Measurements from ENCODE around the gene ATP5F1D.

Gene ATP5F1D

GRCh38 chr19:1291761-1292418, 50.3 kb downstream of the ATP5F1D start:
- DNase-seq (ENCODE audit: low read depth in 1 of 2, low spot score in 1 of 2): no peak

DNA sequence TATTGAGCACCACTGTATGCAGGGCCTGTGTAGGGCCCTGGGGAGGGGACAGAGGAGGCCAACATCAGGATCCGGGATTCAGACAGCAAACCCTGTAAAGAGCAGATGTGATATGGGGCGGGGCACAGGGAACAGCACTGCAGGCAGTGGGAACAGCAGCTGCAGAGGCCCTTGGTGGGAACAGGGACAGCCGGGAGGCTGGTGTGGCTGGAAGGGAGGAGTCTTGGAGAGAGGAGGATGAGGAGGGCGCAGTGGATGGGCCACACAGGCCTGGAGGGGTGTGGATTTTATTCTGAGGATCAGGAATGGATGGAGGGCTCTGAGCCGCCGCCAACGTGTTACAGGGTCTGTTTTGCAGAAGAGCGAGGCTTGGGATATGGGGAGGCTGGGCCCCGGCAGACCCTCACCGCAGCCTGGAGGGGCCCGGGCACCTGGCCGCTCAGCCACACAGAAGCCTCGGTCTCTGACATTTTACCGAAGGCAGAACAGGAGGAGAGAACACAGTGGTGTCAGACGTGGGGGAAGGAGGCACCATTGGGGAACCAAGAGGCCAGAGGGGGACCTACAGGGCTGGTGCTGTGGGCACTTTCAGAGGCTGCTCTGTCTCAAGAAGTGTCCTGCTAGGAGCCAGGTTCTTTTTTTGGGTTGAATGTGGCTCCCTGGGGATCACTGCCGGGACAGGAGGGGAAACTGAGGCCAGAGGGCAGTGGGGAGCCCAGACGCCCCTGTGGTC, 51.0 kb downstream of the ATP5F1D start:
- DNase-seq (ENCODE audit: low read depth in 1 of 2, low spot score in 1 of 2): no peak

DNA sequence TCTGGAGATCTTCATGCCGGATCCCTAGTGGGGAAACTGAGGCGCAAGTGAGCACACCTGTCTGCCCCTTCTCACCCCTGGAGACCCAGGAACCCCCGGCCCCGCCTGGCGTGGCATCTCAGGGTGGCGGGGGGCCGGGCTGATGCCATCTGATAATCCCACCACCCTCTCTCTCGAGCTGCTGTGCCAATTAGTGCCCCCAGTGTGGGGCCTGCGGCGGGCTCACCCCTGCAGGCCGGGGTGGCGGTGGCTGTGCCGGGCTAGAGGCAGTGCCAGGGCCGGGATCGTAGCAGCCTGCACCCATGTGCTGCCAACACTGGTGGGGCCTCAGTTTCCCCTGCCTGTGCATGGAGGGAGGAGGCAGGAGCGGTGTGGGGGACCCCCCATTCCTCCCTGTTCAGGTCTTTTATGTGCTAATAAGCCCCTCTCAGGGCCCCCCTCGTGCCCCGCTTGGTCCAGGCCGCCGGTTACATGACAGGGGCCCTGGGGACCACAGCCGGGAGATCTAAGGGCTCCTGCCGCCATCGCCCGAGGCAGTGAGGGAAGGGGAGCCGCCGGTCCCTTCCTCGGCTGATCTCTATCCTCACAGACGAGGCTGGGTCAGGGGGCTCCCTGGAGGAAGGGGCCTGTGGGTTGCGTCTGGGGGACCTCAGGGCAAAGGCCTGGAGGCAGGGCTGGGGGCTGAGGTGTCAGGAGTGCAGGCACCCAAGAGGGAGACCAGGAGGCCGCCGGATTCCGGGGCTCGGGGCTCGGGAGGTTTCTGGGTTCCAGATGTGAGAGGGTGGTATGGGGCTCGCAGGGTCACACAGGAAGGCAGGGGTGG, 52.4 kb downstream of the ATP5F1D start:
- no peak for DNase-seq (ENCODE audit: low read depth in 1 of 2, low spot score in 1 of 2)
